HL-60 (cell line): ENCODE results near the gene RSAD1.
A peak's percentile ranks its signal among the peaks of the same experiment; 100 is the strongest.

ENCODE experiments used
- DNase-seq, 2 experiments: peaks; one replicate each; pipeline ENCODE4 v3.0.0-alpha.2; 2010 to 2020; ENCODE audit warnings: low read depth in 1 of 2, low spot score in 1 of 2
- H3K27ac ChIP-seq: fragments of 250-450 bp; sonication (Bioruptor Pico); replicated peaks from 2 replicates; pipeline ENCODE4 v1.5.1; 2020; ENCODE audit warnings: mild to moderate bottlenecking, moderate library complexity
- H3K27me3 ChIP-seq: fragments of 250-450 bp; sonication (Bioruptor Pico); 2 replicates; pipeline ENCODE4 v1.5.1; 2021; ENCODE audit warnings: mild to moderate bottlenecking, moderate library complexity; ENCODE audit not compliant: insufficient read depth, poor library complexity, severe bottlenecking
- H3K4me3 ChIP-seq: replicated peaks from 2 replicates; pipeline ENCODE4 v1.5.1; 2011; ENCODE audit warnings: mild to moderate bottlenecking, control low read depth, low read length; ENCODE audit not compliant: insufficient read depth
- CTCF ChIP-seq: IDR thresholded peaks from one replicate; pipeline ENCODE4 v1.5.1; 2011; ENCODE audit warnings: low read length, control low read depth, inconsistent platforms; ENCODE audit not compliant: insufficient read depth
- GABPA ChIP-seq: IDR thresholded peaks from 2 replicates; pipeline ENCODE4 v1.6.1; 2012; ENCODE audit warnings: low read depth
- POLR2AphosphoS5 ChIP-seq: IDR thresholded peaks from 2 replicates; pipeline ENCODE4 v1.6.1; 2012; ENCODE audit warnings: low read depth
- REST ChIP-seq: IDR thresholded peaks from 2 replicates; pipeline ENCODE4 v1.6.1; 2012; ENCODE audit warnings: low read depth; ENCODE audit not compliant: insufficient replicate concordance
- SPI1 ChIP-seq: IDR thresholded peaks from 2 replicates; pipeline ENCODE4 v1.6.1; 2012; ENCODE audit warnings: low read depth, mild to moderate bottlenecking, borderline replicate concordance

RSAD1 gene

GRCh38 chr17:50523208-50523607 lies 44.5 kb downstream of the RSAD1 start:
- no peak for DNase-seq

GRCh38 chr17:50524838-50525237 lies 46.2 kb downstream of the RSAD1 start:
- no peak overlapping the region for H3K4me3 ChIP-seq
- no peaks in the 10 kb centered on the region for H3K27me3 ChIP-seq
- TF ChIP-seq POLR2AphosphoS5 (no peak), GABPA (no peak), REST (no peak), CTCF (no peak), SPI1 (no peak)
- DNase-seq: no peak
- H3K27ac ChIP-seq: no peak overlapping the region

More at GRCh38 chr17:50523208-50523607, 44.5 kb downstream of the RSAD1 start:
- Histone ChIP-seq H3K27ac (no peak overlapping the region), H3K4me3 (no peak overlapping the region), H3K27me3 (no peaks in the 10 kb centered on the region)
- TF ChIP-seq GABPA: no peak
- TF ChIP-seq CTCF: no peak
- no peak for TF ChIP-seq SPI1
- TF ChIP-seq POLR2AphosphoS5: no peak
- TF ChIP-seq REST: no peak

GRCh38 chr17:50527155-50527762 lies 48.6 kb downstream of the RSAD1 start:
- H3K4me3 ChIP-seq: no peak overlapping the region
- peaks cover 3% of the 10 kb centered on the region for H3K27me3 ChIP-seq
- no peak overlapping the region for H3K27ac ChIP-seq
- peak; percentile 61; the same call in 1 of the 2 replicates for TF ChIP-seq SPI1
- no peak for TF ChIP-seq GABPA
- no peak for TF ChIP-seq CTCF
- TF ChIP-seq REST: no peak
- TF ChIP-seq POLR2AphosphoS5: no peak
- peak in 1 of 2 experiments; percentile 21 for DNase-seq
